Measurements from ENCODE around the gene CDK10. TPM values are rescaled to one million over a fixed set of nuclear protein-coding genes. Genes with fewer than 3 reads are reported as not detected.

CDK10 gene
- total and polyA plus RNA-seq, 9 of the 15 experiments (the other 6 are each of a cell fraction or from before 2014, with no cell fraction given): 2.0 to 85.1 (median 40.1) TPM

- TF ChIP-seq ATF6 (CRISPR knock-in tag; IDR thresholded peaks at IDR 0.05) (0 out of 2 replicates have a peak, but pooled peaks have one; percentile 31), UBTF (IDR thresholded peaks at IDR 0.05; ENCODE audit: borderline replicate concordance in 1 of 2, low read depth in 2 of 2, low read length in 2 of 2) (no peak), FOXJ2 (tag; IDR thresholded peaks at IDR 0.05) (no peak), THRB (CRISPR knock-in tag; conservative IDR thresholded peaks at IDR 0.05) (no peak), MNT (conservative IDR thresholded peaks at IDR 0.05) (peak in 1 of 2 experiments; percentile 37; a peak in 1 of 4 replicates), SP1 (CRISPR knock-in tag; IDR thresholded peaks at IDR 0.05) (peak; percentile 51), ZNF511 (CRISPR knock-in tag; IDR thresholded peaks at IDR 0.05) (0 out of 2 replicates have a peak, but pooled peaks have one; percentile 15), FOXK1 (CRISPR knock-in tag; IDR thresholded peaks at IDR 0.05; ENCODE audit: borderline replicate concordance) (0 out of 2 replicates have a peak, but pooled peaks have one; percentile 68), BHLHE40 (IDR thresholded peaks at IDR 0.05; ENCODE audit: low read length) (0 out of 2 replicates have a peak, but pooled peaks have one; percentile 12), HDAC6 (IDR thresholded peaks at IDR 0.05; ENCODE audit: low read depth, low read length) (0 out of 2 replicates have a peak, but pooled peaks have one; percentile 37), ZBTB43 (CRISPR knock-in tag; IDR thresholded peaks at IDR 0.05) (peak; percentile 45; the same call in 1 of the 2 replicates), SUPT5H (IDR thresholded peaks at IDR 0.05) (0 out of 2 replicates have a peak, but pooled peaks have one; percentile 25), TCF3 (CRISPR knock-in tag; IDR thresholded peaks at IDR 0.05) (0 out of 2 replicates have a peak, but pooled peaks have one; percentile 15), RBFOX2 (IDR thresholded peaks at IDR 0.05; ENCODE audit: low read depth, low read length) (peak; percentile 14; the same call in 1 of the 2 replicates), EWSR1 (IDR thresholded peaks at IDR 0.05; ENCODE audit: borderline replicate concordance, low read depth, partially characterized antibody) (no peak), ZNF408 (CRISPR knock-in tag; IDR thresholded peaks at IDR 0.05; ENCODE audit: low read depth) (no peak)
Observed at GRCh38 chr16:89722392-89723278, 36.1 kb downstream of the CDK10 start (continued).
